Panc1 (cell line): Measurements from ENCODE around the gene CHMP6. TPM values are rescaled to one million over a fixed set of nuclear protein-coding genes. Genes with fewer than 3 reads are reported as not detected.

Experiments used
- ATAC-seq: fragments of 200-7000 bp; cut with Tn5 transposase; 2 replicates; pipeline ENCODE4 v1.9.1; 2020; ENCODE audit warnings: mild to moderate bottlenecking, moderate library complexity
- BruUV-seq: library from RNA; stranded (reverse); fragments of 400-500 nt; replicated peaks from 2 replicates; lab custom pipeline; 2021; lab: Mats Ljungman, UMichigan
- CTCF ChIA-PET: fragments of 300-600 bp; sonication (Branson Sonifier 250); formaldehyde crosslinking; loops from one replicate; lab custom pipeline; 2022; ENCODE audit warnings: antibody characterized with exemption; lab: Charles Lee
- POLR2A ChIA-PET: fragments of 300-600 bp; sonication (Branson Sonifier 250); formaldehyde crosslinking; loops from one replicate; lab custom pipeline; 2022; ENCODE audit warnings: antibody characterized with exemption; lab: Charles Lee
- DNase-seq: peaks from one replicate; pipeline ENCODE4 v3.0.0-alpha.2; 2010; ENCODE audit warnings: low read depth, low spot score
- H3K27ac ChIP-seq: 2 replicates; pipeline ENCODE4 v1.5.1; 2011; ENCODE audit warnings: mild to moderate bottlenecking, low read length, inconsistent platforms
- H3K27me3 ChIP-seq: fragments of 200-500 bp; sonication (Bioruptor generic); 2 replicates; pipeline ENCODE4 v1.6.0; 2014; ENCODE audit warnings: low read length, inconsistent platforms; ENCODE audit not compliant: control insufficient read depth, insufficient read depth
- H3K36me3 ChIP-seq: fragments of 200-500 bp; sonication (Bioruptor generic); 2 replicates; pipeline ENCODE4 v1.5.1; 2014; ENCODE audit warnings: inconsistent platforms, mild to moderate bottlenecking, low read length, moderate library complexity; ENCODE audit not compliant: control insufficient read depth, insufficient read depth
- H3K4me1 ChIP-seq: 2 replicates; pipeline ENCODE4 v1.5.1; 2011; ENCODE audit warnings: inconsistent platforms, mild to moderate bottlenecking, low read length, moderate library complexity; ENCODE audit not compliant: control insufficient read depth, insufficient read depth
- H3K4me3 ChIP-seq, 2 experiments: 2 replicates each; pipeline ENCODE4 v1.5.1; 2011 to 2012; ENCODE audit warnings: low read depth in 2 of 2, low read length in 2 of 2, mild to moderate bottlenecking in 2 of 2, inconsistent platforms in 1 of 2, moderate library complexity in 1 of 2
- H3K9me3 ChIP-seq: fragments of 200-500 bp; sonication (Bioruptor generic); 2 replicates; pipeline ENCODE4 v1.5.1; 2014; ENCODE audit warnings: low read depth, mild to moderate bottlenecking, inconsistent platforms, low read length, moderate library complexity; ENCODE audit not compliant: control insufficient read depth, insufficient read depth
- POLR2AphosphoS5 ChIP-seq: IDR thresholded peaks from 2 replicates; pipeline ENCODE4 v1.6.1; 2012; ENCODE audit warnings: mild to moderate bottlenecking, low read depth, low read length, moderate library complexity
- SIN3A ChIP-seq: IDR thresholded peaks from 2 replicates; pipeline ENCODE4 v1.6.1; 2012; ENCODE audit warnings: low read depth, mild to moderate bottlenecking, low read length, moderate library complexity, borderline replicate concordance; ENCODE audit not compliant: insufficient read depth
- TCF7L2 ChIP-seq: IDR thresholded peaks from 2 replicates; pipeline ENCODE4 v1.6.1; 2011; ENCODE audit warnings: mild to moderate bottlenecking, low read depth, low read length, inconsistent platforms
- in situ Hi-C: cut with HindIII; loops from 2 replicates; pipeline ENCODE4 v1.10.0; 2016; ENCODE audit warnings: low sequenced_read_pairs, low pct_unique_long_range_greater_than_20kb
- intact Hi-C: fragments of 100-400 bp; cut with micrococcal nuclease; formaldehyde crosslinking; loops from one replicate; pipeline ENCODE4 v1.10.0; 2022; ENCODE audit not compliant: unreplicated experiment
- total RNA-seq: library from RNA; stranded (reverse); gene quantifications from one replicate; pipeline ENCODE4 v1.2.1, GENCODE V29; 2021; ENCODE audit not compliant: unreplicated experiment
- TF ChIP-seq, protein P1 (sequence below): fragments of 450-650 bp; IDR thresholded peaks from 2 replicates; pipeline ENCODE4 v1.5.1; 2017; ENCODE audit warnings: mild to moderate bottlenecking
- TF ChIP-seq, protein P2 (sequence below), 2 experiments: IDR thresholded peaks; 2 replicates each; pipeline ENCODE4 v1.6.1; 2011 to 2012; ENCODE audit warnings: low read depth in 2 of 2, control low read depth in 1 of 2, low read length in 1 of 2, mild to moderate bottlenecking in 1 of 2, moderate library complexity in 1 of 2; ENCODE audit not compliant: insufficient read depth in 1 of 2

Gene CHMP6
- total RNA-seq, 1 experiment from 2014 or later, result 43.7 TPM

DNA sequence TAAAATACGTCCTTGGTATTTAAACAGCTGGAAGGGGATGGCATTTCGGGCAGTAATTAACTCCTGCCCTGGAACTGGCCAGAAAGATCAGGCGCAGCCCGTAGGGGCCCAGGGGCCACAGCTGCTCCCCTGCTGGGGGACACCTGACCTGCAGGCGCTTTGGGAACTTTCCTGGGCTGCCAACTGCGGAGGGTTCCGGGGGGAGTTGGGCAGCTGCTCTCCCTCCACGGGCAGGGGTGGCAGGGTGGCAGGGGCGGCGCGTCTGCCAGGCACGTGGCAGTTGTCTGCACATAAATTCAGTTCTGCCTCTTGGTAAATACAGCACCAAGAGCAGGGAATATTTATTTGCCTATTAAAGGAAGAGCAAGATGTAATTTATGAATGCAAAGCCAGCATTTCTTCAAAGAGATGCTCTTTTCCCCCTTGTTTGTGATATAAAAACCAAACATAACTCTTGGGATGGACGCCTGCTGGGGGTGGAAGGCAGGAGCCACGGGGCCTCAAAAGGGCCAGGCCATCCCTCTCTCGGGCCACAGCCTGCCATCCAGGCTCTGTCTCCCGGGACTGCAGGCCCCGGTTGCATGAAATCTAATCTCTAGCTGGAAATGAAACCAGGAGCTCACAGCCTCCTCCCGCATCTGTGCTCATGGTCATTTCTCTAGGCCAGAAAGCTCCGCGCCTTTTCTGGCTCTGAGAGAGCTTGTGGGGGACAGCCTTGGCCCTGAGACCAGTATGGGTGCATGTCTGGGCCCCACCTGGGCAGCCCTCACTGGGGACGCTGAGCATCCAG is 29.9 kb upstream of the CHMP6 start:
- Histone ChIP-seq H3K36me3 (no peaks in the 10 kb centered on the region; the same call in 1 of the 2 replicates), H3K4me3 (no peak overlapping the region), H3K4me1 (no peaks in the 10 kb centered on the region), H3K27me3 (no peaks in the 10 kb centered on the region), H3K27ac (no peak overlapping the region), H3K9me3 (no peaks in the 10 kb centered on the region)
- DNase-seq (no peak), ATAC-seq (no peak)
- ChIA-PET POLR2A (no interaction called here), CTCF (interaction anchor here (0.5 to 0.8 kb wide), 2 partner anchors 9 to 94 kb away, joined by 3 to 5 read pairs; no protein-coding TSS in a partner anchor)
- intact Hi-C loops, result no loop called here
- BruUV-seq, result no TSS peak
- in situ Hi-C loops, result no loop called here
- TF ChIP-seq TCF7L2, result no peak
- TF ChIP-seq, protein P1, sequence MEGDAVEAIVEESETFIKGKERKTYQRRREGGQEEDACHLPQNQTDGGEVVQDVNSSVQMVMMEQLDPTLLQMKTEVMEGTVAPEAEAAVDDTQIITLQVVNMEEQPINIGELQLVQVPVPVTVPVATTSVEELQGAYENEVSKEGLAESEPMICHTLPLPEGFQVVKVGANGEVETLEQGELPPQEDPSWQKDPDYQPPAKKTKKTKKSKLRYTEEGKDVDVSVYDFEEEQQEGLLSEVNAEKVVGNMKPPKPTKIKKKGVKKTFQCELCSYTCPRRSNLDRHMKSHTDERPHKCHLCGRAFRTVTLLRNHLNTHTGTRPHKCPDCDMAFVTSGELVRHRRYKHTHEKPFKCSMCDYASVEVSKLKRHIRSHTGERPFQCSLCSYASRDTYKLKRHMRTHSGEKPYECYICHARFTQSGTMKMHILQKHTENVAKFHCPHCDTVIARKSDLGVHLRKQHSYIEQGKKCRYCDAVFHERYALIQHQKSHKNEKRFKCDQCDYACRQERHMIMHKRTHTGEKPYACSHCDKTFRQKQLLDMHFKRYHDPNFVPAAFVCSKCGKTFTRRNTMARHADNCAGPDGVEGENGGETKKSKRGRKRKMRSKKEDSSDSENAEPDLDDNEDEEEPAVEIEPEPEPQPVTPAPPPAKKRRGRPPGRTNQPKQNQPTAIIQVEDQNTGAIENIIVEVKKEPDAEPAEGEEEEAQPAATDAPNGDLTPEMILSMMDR, result no peak
- TF ChIP-seq SIN3A, result no peak
- TF ChIP-seq, protein P2, sequence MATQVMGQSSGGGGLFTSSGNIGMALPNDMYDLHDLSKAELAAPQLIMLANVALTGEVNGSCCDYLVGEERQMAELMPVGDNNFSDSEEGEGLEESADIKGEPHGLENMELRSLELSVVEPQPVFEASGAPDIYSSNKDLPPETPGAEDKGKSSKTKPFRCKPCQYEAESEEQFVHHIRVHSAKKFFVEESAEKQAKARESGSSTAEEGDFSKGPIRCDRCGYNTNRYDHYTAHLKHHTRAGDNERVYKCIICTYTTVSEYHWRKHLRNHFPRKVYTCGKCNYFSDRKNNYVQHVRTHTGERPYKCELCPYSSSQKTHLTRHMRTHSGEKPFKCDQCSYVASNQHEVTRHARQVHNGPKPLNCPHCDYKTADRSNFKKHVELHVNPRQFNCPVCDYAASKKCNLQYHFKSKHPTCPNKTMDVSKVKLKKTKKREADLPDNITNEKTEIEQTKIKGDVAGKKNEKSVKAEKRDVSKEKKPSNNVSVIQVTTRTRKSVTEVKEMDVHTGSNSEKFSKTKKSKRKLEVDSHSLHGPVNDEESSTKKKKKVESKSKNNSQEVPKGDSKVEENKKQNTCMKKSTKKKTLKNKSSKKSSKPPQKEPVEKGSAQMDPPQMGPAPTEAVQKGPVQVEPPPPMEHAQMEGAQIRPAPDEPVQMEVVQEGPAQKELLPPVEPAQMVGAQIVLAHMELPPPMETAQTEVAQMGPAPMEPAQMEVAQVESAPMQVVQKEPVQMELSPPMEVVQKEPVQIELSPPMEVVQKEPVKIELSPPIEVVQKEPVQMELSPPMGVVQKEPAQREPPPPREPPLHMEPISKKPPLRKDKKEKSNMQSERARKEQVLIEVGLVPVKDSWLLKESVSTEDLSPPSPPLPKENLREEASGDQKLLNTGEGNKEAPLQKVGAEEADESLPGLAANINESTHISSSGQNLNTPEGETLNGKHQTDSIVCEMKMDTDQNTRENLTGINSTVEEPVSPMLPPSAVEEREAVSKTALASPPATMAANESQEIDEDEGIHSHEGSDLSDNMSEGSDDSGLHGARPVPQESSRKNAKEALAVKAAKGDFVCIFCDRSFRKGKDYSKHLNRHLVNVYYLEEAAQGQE (IDR thresholded peaks at IDR 0.05; ENCODE audit: insufficient read depth in 1 of 2, low read depth in 2 of 2, low read length in 1 of 2), result no peak
- TF ChIP-seq POLR2AphosphoS5, result no peak

DNA sequence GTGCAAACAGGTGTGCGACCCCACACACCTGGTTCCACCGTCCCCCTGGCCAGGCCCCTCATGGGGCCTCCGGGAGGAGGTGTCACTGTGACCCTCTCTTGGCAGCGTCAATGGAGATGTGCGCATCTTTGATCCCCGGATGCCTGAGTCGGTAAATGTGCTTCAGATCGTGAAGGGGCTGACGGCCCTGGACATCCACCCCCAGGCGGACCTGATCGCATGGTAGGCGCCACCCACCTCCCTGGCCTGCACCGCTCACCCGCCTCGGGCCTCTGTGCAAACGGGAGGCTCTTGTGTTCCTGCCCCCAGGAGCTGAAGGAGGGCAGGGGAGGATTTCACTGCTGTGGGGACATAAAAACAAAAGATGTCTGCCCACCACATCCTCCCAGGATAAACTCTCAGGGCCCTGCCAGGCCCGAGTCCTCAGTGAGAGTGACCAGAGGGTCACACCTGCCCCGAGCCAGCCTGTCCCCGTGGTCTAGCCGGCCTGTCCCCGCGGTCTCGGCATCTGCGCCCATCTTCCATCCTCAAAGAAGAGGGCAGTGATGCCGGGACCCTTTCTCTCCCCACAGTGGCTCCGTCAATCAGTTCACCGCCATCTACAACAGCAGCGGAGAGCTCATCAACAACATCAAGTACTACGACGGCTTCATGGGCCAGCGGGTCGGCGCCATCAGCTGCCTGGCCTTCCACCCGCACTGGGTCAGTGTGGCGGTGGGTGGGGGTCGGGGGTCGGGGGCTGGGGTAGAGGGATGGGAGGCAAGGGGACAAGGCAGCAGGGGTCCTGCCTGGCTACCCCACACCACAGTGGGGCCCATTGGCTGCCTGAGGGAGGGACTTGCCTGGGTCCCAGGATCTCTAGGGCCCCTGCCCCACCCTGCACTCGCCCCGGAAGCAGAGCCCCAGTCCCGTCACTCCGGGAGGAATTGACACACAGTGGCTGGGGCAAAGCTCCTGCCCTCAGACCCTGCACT is 29.0 kb upstream of the CHMP6 start:
- CTCF ChIA-PET, result no interaction called here
- Histone ChIP-seq H3K9me3 (no peaks in the 10 kb centered on the region), H3K27ac (no peak overlapping the region), H3K27me3 (no peaks in the 10 kb centered on the region), H3K4me1 (no peaks in the 10 kb centered on the region), H3K4me3 (no peak overlapping the region), H3K36me3 (no peaks in the 10 kb centered on the region; the same call in 1 of the 2 replicates)
- BruUV-seq, result no TSS peak
- DNase-seq, result no peak
- intact Hi-C loops, result no loop called here
- TF ChIP-seq SIN3A, result no peak
- TF ChIP-seq POLR2AphosphoS5, result no peak
- no peak for TF ChIP-seq TCF7L2
- TF ChIP-seq, protein P2 (IDR thresholded peaks at IDR 0.05; ENCODE audit: insufficient read depth in 1 of 2, low read depth in 2 of 2, low read length in 1 of 2), result no peak
- TF ChIP-seq, protein P1, result no peak
- POLR2A ChIA-PET, result interaction anchor here (0.6 kb wide), 1 partner anchor 83 kb away, joined by 5 read pairs; no protein-coding TSS in a partner anchor
- in situ Hi-C loops, result no loop called here
- no peak for ATAC-seq
